ENCODE data around the gene RBM22. TPM values are rescaled to one million over a fixed set of nuclear protein-coding genes. Genes with fewer than 3 reads are reported as not detected.

Gene RBM22
- 12.0 and 12.5 TPM in 2 replicates for total RNA-seq

DNA sequence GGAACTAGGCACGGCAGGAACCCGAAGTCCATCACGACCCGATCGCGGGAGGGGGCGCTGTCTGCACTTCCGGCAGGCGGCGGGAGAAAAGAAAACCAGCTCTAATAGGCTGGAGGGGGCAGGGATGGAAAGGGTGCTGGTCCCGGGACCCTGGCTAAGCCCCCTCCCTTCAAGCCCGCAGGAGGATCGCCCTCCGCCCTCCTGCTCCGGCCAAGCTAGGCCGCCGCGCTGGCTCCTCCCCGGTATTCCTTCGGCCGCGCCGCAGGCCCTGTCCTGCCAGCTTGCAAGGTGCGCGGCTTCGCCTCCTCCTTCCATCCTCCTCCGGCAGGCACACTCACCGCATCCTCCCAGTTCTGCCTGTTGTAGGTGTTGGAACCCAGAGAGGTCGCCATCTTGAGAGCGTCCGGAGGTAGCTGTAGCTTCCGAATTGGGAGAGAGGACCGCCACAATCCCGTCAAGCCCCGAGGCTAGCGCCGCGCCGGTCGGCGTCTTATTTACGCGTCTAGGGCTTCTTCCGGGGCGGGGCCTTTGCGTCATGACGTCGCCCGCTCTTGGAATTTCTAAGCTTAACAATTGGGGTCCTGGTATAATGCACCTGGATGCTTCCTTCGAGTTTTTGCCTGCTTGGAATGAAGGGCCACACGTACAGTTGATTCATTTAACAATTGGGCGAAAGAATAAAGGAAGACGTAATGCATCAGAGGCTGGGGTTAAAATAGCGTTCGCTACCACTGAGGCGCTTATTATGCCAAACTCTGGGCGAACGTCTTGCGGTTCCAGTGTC is at the start of gene RBM22:
Gene RBM22 (minus strand): TSS at position 469 of the 784 bp plus-strand sequence. CDS start 77 bp downstream, at position 392.

GRCh38 chr5:150661086-150661485 is 39.8 kb downstream of the RBM22 start, which contains the start of gene MYOZ3:
TSS of gene MYOZ3 (plus strand) at chr5:150661251. CDS start at chr5:150662942, 1,691 bp downstream.

Other genes starting within 250 kb of the RBM22 start
- gene NDST1, start 192.9 kb downstream of the RBM22 start, total RNA-seq: 19.7 and 22.2 TPM in 2 replicates
- gene SYNPO, start 60.4 kb downstream of the RBM22 start, total RNA-seq: 2.0 and 2.7 TPM in 2 replicates
- 0.26 and 0.47 TPM in 2 replicates for gene MYOZ3, start 39.8 kb downstream of the RBM22 start, total RNA-seq
- 37.5 and 40.2 TPM in 2 replicates for gene DCTN4, start 58.0 kb upstream of the RBM22 start, total RNA-seq
- gene SMIM3, start 77.7 kb upstream of the RBM22 start, total RNA-seq: 23.5 and 38.1 TPM in 2 replicates
- under 0.01 and 0.09 TPM in 2 replicates for gene IRGM, start 145.5 kb upstream of the RBM22 start, total RNA-seq
- 7.6 and 9.0 TPM in 2 replicates for gene ZNF300, start 203.9 kb upstream of the RBM22 start, total RNA-seq